ENCODE measurements around the gene CMC4. TPM values are rescaled to one million over a fixed set of nuclear protein-coding genes. Genes with fewer than 3 reads are reported as not detected.

Gene CMC4, protein sequence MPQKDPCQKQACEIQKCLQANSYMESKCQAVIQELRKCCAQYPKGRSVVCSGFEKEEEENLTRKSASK
- 10.9 and 14.4 TPM in 2 replicates for total RNA-seq

DNA sequence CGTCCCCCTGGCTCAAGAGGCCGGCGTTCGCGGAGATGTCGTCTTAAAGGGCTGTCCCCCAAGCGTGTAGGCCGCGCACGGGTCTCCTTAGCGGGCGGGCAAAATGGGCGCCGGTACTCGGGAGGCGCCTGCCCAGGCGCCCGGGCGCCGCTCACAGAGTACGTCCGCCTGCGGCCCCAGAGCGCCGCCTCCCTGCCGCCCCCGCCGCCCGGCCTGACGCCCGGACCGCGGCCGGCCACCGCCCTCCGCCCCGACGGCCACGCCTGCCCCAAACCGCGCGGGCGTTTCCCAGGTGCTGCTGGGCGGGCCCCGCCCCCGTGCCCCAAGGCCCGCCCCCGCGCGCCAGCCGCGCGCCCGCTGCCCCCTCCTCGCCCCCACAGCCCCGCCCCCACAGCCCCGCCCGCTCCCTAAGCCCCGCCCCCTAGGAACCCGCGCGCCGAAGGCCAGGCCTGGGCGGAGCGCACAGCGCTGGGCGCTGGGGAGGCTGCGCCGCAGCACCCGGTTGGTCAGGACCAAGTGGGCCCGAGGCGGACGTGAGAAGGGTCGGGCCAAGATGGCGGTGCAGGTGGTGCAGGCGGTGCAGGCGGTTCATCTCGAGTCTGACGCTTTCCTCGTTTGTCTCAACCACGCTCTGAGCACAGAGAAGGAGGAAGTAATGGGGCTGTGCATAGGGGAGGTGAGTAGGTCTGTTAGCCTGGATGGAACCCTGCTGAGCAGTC, at the start of gene CMC4, which contains the start of the genes BRCC3 and MTCP1:
TSS of gene CMC4 (minus strand) at position 162 of the 719 bp plus-strand sequence. CDS start 7,113 bp downstream, outside the sequence.
TSS of gene BRCC3 (plus strand) at position 534 of the 719 bp plus-strand sequence. CDS start at position 554, 20 bp downstream.
TSS of gene MTCP1 (minus strand) at position 162 of the 719 bp plus-strand sequence. CDS start 5,126 bp downstream, outside the sequence.
- TF ChIP-seq, protein P1, sequence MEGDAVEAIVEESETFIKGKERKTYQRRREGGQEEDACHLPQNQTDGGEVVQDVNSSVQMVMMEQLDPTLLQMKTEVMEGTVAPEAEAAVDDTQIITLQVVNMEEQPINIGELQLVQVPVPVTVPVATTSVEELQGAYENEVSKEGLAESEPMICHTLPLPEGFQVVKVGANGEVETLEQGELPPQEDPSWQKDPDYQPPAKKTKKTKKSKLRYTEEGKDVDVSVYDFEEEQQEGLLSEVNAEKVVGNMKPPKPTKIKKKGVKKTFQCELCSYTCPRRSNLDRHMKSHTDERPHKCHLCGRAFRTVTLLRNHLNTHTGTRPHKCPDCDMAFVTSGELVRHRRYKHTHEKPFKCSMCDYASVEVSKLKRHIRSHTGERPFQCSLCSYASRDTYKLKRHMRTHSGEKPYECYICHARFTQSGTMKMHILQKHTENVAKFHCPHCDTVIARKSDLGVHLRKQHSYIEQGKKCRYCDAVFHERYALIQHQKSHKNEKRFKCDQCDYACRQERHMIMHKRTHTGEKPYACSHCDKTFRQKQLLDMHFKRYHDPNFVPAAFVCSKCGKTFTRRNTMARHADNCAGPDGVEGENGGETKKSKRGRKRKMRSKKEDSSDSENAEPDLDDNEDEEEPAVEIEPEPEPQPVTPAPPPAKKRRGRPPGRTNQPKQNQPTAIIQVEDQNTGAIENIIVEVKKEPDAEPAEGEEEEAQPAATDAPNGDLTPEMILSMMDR (conservative IDR thresholded peaks at IDR 0.05; ENCODE audit: low read depth, low read length), result no peak
- DNase-seq (ENCODE audit: low read depth), result no peak
- H3K4me3 ChIP-seq (ENCODE audit: low read depth, low read length), result peak within 1 kb of the TSS; percentile 80

DNA sequence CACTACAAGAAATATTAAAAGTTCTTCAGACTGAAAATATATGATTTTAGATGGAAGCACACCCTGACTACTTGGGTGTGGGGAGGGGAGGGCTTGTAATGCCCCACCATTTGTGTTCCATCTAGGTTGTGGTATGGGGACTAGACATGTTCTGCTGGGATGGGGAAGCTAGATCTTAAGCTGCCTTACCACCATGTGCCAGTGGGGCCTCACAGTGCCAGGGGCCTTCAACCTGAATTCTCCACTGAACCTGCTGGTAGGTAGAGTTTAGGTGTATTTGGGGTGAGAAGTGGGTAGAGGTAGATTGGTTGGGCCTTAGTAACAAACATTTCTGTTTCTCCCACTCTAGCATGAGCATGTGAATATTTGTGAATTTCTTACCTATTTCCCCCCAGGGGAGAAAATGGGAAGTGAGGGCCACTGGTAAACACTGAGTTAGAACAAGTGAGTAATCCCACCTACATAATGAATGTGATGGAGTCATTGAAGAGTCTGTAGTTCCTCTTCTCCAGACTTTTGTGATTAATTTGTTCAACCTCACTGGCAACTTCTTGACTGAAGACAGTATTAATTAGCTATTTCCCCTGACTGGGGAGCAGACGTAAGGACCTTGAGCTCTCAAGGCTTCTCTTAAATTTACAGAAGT, 44.4 kb upstream of the CMC4 start:
- TF ChIP-seq, protein P1 (conservative IDR thresholded peaks at IDR 0.05; ENCODE audit: low read depth, low read length), result no peak
- DNase-seq (ENCODE audit: low read depth), result no peak
- no peak overlapping the region for H3K4me3 ChIP-seq (ENCODE audit: low read depth, low read length)

DNA sequence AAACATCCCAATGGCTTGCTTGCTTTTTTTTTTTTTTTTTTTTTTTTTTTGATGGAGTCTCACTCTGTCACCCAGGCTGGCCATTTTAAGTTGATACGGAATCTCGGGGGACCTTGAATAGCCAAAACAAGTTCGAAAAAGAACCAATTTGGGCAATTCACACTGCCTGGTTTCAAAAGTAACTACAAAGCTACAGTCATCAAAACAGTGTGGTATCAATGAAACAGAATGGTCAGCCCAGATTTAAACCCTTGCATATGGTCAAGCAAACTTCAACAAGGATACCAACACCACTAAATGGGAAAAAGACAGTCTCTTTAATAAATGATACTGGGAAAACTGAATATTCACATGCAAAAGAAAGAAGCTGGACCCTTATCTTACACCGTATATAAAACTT, 42.2 kb upstream of the CMC4 start:
- no peak overlapping the region for H3K4me3 ChIP-seq (ENCODE audit: low read depth, low read length)
- TF ChIP-seq, protein P1 (conservative IDR thresholded peaks at IDR 0.05; ENCODE audit: low read depth, low read length), result no peak
- no peak for DNase-seq (ENCODE audit: low read depth)

DNA sequence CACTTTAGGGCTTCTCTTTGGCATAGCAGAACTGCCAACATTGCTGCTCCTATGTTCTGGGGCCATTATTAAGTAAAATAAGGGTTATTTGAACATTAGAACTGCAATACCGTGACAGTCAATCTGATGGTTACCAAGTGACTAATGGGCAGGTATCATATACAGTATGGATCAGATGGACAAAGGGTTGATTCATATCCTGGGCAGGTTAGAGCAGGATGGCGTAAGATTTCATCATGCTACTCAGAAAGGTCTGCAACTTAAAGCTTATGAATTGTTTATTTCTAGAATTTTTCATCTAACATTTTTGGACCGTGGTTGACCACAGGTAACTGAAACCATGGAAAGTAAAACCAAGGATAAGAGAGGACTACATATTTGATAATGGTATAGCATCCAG, 41.2 kb upstream of the CMC4 start:
- no peak overlapping the region for H3K4me3 ChIP-seq (ENCODE audit: low read depth, low read length)
- no peak for DNase-seq (ENCODE audit: low read depth)
- TF ChIP-seq, protein P1 (conservative IDR thresholded peaks at IDR 0.05; ENCODE audit: low read depth, low read length), result no peak

DNA sequence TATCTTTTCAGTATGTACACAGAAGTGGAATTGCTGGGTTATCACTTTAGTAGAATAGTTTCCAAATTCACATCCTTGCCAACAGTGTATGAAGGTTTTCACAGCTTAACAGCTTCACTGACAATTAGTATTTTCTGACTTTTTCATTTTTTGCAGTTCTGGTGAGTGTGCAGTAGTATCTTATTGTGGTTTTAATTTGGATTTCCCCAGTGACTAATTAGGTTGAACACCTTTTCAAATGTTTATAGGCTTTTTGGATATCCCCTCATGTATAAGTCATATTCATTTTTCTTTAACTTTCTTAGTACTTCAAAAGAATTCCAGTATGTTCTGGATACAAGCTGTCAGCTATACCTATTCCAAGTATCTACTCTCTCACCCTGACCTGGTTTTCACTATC, 37.5 kb upstream of the CMC4 start:
- H3K4me3 ChIP-seq (ENCODE audit: low read depth, low read length), result no peak overlapping the region
- TF ChIP-seq, protein P1 (conservative IDR thresholded peaks at IDR 0.05; ENCODE audit: low read depth, low read length), result no peak
- no peak for DNase-seq (ENCODE audit: low read depth)

DNA sequence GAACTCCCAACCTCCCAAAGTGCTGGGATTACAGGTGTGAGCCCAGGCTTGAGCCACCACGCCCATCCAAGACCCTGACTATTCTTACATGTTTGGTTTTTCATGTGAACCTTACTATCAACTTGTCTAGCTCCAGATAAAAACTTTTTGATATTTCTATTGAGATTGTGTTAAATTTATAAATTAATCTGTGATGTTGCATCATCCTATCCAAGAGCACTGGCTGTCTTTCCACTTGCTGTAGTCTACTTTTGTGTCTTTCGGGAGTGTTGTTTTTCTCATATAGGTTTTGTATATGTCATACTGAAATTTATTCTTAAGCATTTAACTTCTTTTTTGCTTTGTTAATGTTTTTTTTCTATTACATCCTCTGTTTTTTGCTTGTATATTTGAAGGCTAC, 35.0 kb upstream of the CMC4 start:
- no peak for DNase-seq (ENCODE audit: low read depth)
- TF ChIP-seq, protein P1 (conservative IDR thresholded peaks at IDR 0.05; ENCODE audit: low read depth, low read length), result no peak
- no peak overlapping the region for H3K4me3 ChIP-seq (ENCODE audit: low read depth, low read length)

Data from epithelial cell of proximal tubule (primary cell).